WERI-Rb-1 (cell line): ENCODE measurements around the gene HOXA9.
A peak's percentile ranks its signal among the peaks of the same experiment; 100 is the strongest.

Experiments
- DNase-seq: peaks from one replicate; pipeline ENCODE4 v3.0.0-alpha.2; 2020
- H3K27ac ChIP-seq: fragments of 250-450 bp; sonication (Bioruptor Pico); 2 replicates; pipeline ENCODE4 v1.5.1; 2020; ENCODE audit warnings: mild to moderate bottlenecking, moderate library complexity
- H3K27me3 ChIP-seq: fragments of 250-450 bp; sonication (Bioruptor Pico); 2 replicates; pipeline ENCODE4 v1.5.1; 2021; ENCODE audit warnings: mild to moderate bottlenecking, low read depth, moderate library complexity; ENCODE audit not compliant: insufficient read depth, severe bottlenecking
- H3K36me3 ChIP-seq: fragments of 250-450 bp; sonication (Bioruptor Pico); 2 replicates; pipeline ENCODE4 v1.5.1; 2020; ENCODE audit warnings: mild to moderate bottlenecking, moderate library complexity
- H3K4me3 ChIP-seq: 2 replicates; pipeline ENCODE4 v1.5.1; 2011; ENCODE audit warnings: low read depth, mild to moderate bottlenecking, control low read depth, low read length
- H3K9me3 ChIP-seq: fragments of 250-450 bp; sonication (Bioruptor Pico); 2 replicates; pipeline ENCODE4 v1.5.1; 2021; ENCODE audit warnings: mild to moderate bottlenecking, moderate library complexity; ENCODE audit not compliant: severe bottlenecking
- CTCF ChIP-seq: IDR thresholded peaks from 2 replicates; pipeline ENCODE4 v1.5.1; 2011; ENCODE audit warnings: low read depth, mild to moderate bottlenecking, control low read depth, inconsistent platforms, low read length

Gene HOXA9

GRCh38 chr7:27164045-27164366 lies 1.3 kb downstream of the HOXA9 start:
- Histone ChIP-seq H3K27ac (no peak overlapping the region), H3K4me3 (no peak overlapping the region), H3K9me3 (peaks cover 21% of the 10 kb centered on the region), H3K27me3 (peaks cover 55% of the 10 kb centered on the region), H3K36me3 (no peaks in the 10 kb centered on the region)
- no peak for TF ChIP-seq CTCF
- no peak for DNase-seq

GRCh38 chr7:27163288-27164044 lies 1.9 kb downstream of the HOXA9 start:
- no peak for TF ChIP-seq CTCF
- Histone ChIP-seq H3K9me3 (peaks cover 21% of the 10 kb centered on the region), H3K36me3 (no peaks in the 10 kb centered on the region), H3K27ac (no peak overlapping the region), H3K4me3 (no peak overlapping the region), H3K27me3 (peaks cover 53% of the 10 kb centered on the region)
- no peak for DNase-seq

GRCh38 chr7:27162561-27163287 lies 2.6 kb downstream of the HOXA9 start:
- no peak for DNase-seq
- peaks cover 22% of the 10 kb centered on the region for H3K9me3 ChIP-seq
- TF ChIP-seq CTCF, result no peak
- H3K4me3 ChIP-seq, result no peak overlapping the region
- H3K27ac ChIP-seq, result no peak overlapping the region
- H3K27me3 ChIP-seq, result peaks cover 48% of the 10 kb centered on the region
- no peaks in the 10 kb centered on the region for H3K36me3 ChIP-seq

DNA sequence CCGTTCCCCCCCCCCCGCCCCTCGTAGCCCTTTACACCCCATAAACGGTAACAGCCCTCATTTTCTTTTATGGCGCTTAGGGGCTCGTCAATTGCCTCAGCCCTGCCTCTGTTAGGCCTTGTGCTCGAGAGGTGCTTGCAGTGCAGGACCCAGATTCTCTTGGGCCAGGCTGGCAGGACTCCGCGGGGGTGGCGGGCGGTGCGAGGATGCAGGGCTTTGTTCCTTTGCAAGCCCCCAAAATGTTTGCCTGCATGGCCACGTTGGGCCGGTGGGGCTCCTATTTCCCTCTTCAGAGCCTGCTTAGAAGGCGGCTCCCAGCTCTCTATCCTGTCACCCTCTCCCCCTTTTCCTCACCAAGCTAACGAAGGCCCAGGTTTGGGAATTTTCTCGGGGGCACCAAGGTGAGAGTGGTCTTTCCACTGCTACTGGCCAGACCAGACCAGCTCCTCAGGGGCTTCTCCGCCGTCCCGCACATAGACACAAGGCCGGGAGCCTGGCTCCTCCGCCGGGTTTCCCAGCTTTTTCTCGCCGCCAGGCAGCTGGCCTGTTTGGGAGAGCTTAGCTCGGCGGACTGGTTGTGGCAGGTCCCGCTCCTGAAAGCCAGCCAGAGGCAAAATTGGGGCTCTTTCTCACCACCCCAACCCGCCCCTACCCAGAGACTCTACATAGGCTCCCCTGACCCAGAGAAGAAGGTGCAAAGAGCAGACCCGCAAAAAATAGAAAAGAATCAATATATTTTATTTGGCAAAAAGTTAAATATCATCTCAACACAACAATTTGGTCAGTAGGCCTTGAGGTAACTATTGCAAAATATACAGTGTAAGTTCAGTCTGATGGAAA lies 3.4 kb downstream of the HOXA9 start:
- H3K36me3 ChIP-seq, result no peaks in the 10 kb centered on the region
- TF ChIP-seq CTCF, result no peak
- no peak overlapping the region for H3K4me3 ChIP-seq
- peaks cover 43% of the 10 kb centered on the region for H3K27me3 ChIP-seq
- peaks cover 24% of the 10 kb centered on the region for H3K9me3 ChIP-seq
- no peak overlapping the region for H3K27ac ChIP-seq
- no peak for DNase-seq

GRCh38 chr7:27161214-27161720 lies 4.1 kb downstream of the HOXA9 start:
- Histone ChIP-seq H3K27me3 (peaks cover 40% of the 10 kb centered on the region), H3K4me3 (peak overlapping the region; percentile 47), H3K27ac (no peak overlapping the region)

More at GRCh38 chr7:27161214-27161720, 4.1 kb downstream of the HOXA9 start:
- Histone ChIP-seq H3K9me3 (peaks cover 26% of the 10 kb centered on the region), H3K36me3 (no peaks in the 10 kb centered on the region)
- no peak for DNase-seq
- no peak for TF ChIP-seq CTCF
